Right lobe of liver (tissue), 6 donors: ENCODE measurements around the gene POR. TPM values are rescaled to one million over a fixed set of nuclear protein-coding genes. Genes with fewer than 3 reads are reported as not detected.
A peak's percentile ranks its signal among the peaks of the same experiment; 100 is the strongest.
"Not testable (repeated sequence)": the region's sequence is repeated elsewhere in the genome, so short reads cannot be mapped to it uniquely, and the experiment has no call there.

Experiments used
- ATAC-seq, 4 donors: fragments of 200-7000 bp; cut with Tn5 transposase; one replicate each; pipeline ENCODE4 v1.9.1; 2020; ENCODE audit warnings: mild to moderate bottlenecking in 4 of 4, moderate library complexity in 4 of 4
- DNase-seq, 3 donors: peaks; one replicate each; pipeline ENCODE4 v3.0.0-alpha.2; 2020
- H3K27ac ChIP-seq, 3 donors: fragments of 200-600 bp; one replicate each; pipeline ENCODE4 v1.8.0; 2022
- H3K27me3 ChIP-seq, 2 donors: fragments of 200-600 bp; one replicate each; pipeline ENCODE4 v1.8.0; 2022
- H3K36me3 ChIP-seq, 4 donors: fragments of 200-600 bp; sonication (generic) in 1 of 4; one replicate each; pipeline versions ENCODE4 v1.5.1 to v1.8.0; 2017 to 2022; ENCODE audit warnings: control low read depth in 1 of 4
- H3K4me1 ChIP-seq, 4 donors: fragments of 200-600 bp; sonication (generic) in 1 of 4; one replicate each; pipeline versions ENCODE4 v1.5.1 to v1.8.0; 2017 to 2022; ENCODE audit warnings: control low read depth in 1 of 4
- H3K4me3 ChIP-seq, 3 donors: fragments of 200-600 bp; one replicate each; pipeline ENCODE4 v1.8.0; 2022
- H3K9me3 ChIP-seq, 4 donors: fragments of 200-600 bp; sonication (generic) in 1 of 4; one replicate each; pipeline versions ENCODE4 v1.5.1 to v1.8.0; 2017 to 2022; ENCODE audit warnings: control low read depth in 1 of 4
- POLR2A ChIP-seq: fragments of 450-650 bp; IDR thresholded peaks from one replicate; pipeline ENCODE4 v1.6.1; 2017; ENCODE audit warnings: antibody characterized with exemption, mild to moderate bottlenecking
- WGBS: methylation state at CpG from one replicate; pipeline ENCODE4 v1.1.6; 2018; ENCODE audit warnings: low coverage, low lambda C conversion rate; ENCODE audit not compliant: insufficient coverage; ENCODE audit errors: missing lambda C conversion rate; 5-methylcytosine and 5-hydroxymethylcytosine counted together
- intact Hi-C, 2 donors: fragments of 100-400 bp; cut with DNase I; formaldehyde crosslinking; loops; one replicate each; pipeline versions ENCODE4 v1.11.2 to v1.14.1; 2022
- total RNA-seq, 6 experiments: library from RNA; depleted of rRNA in 2 of 6; stranded (reverse); fragments of >200 nt in 2 of 6; fragmentation: NEBNext Ultra II Directional in 3 of 6; extraction: Animal tissue kit (Norgen Biotek cat#: 25700) in 3 of 6; gene quantifications; one replicate each; pipeline versions ENCODE4 v1.1.0 to v1.2.4, GENCODE V29; 2016 to 2023
- TF ChIP-seq, protein P1 (sequence below), 4 donors: fragments of 200-600 bp in 3 of 4; fragments of 450-650 bp in 1 of 4; IDR thresholded peaks; one replicate each; pipeline versions ENCODE4 v1.5.1 to v1.8.0; 2016 to 2022; ENCODE audit warnings: antibody characterized with exemption in 4 of 4, mild to moderate bottlenecking in 2 of 4
- donor health status: DM: no; HTN: yes; CAD: no.
- donor health status: DM: no; HTN: no; CAD: no.
- donor health status: DM: no; HTN: no; CAD: no.
- donor health status: DM: no; HTN: yes; CAD: no.
- donor health status: DM: no; HTN: yes; CAD: no.

POR gene
- total RNA-seq, 6 experiments from 2014 or later, result 370 to 1,042 (median 725) TPM

DNA sequence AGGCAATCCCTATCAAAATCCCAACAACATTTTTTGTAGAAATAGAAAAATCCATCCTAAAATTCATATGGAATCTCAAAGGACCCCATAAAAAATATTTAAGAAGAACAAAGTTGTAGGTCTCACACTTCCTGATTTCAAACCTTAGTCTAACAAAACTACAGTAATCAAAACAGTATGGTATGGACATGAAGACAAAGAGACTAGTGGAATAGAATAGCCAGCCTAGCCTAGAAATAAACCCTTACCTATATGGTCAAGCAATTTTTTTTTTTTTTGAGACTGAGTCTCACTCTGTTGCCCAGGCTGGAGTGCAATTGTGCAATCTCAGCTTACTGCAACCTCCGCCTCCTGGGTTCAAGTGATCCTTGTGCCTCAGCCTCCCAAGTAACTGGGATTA is 83.1 kb downstream of the POR start:
- ATAC-seq (no peak), DNase-seq (no peak)
- H3K9me3 ChIP-seq, result no peaks in the 10 kb centered on the region
- peaks cover 0 to 16% (median 5%) of the 10 kb centered on the region in 4 donors for H3K4me1 ChIP-seq
- H3K4me3 ChIP-seq, result no peak overlapping the region
- no peak for TF ChIP-seq POLR2A
- intact Hi-C loops, result no loop called here
- 100% methylated on average over 1 of the region's 1 CpG for WGBS
- no peak overlapping the region for H3K27ac ChIP-seq
- peaks cover 0 to 3% (median 0%) of the 10 kb centered on the region in 4 donors for H3K36me3 ChIP-seq
- H3K27me3 ChIP-seq, result no peaks in the 10 kb centered on the region

DNA sequence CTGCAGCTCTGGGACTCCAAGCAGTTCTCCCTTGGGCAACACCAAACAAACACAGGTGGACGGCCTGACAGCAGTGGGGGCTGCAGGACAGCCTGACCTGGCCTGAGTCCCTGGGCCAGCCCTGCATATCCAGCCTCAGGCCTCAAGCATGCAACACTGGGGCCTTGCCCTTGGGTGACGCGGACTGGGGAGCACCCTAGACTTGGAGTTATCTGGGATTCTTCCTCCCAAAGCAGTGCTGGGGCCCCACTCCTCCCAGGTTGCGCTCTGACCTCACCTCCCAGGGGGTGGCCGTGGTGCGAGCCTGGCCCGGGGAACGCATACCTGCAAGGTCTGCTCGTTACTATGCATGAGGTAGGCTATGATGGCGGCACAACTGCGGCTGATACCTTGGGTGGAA is 85.6 kb downstream of the POR start:
- H3K4me3 ChIP-seq, result no peak overlapping the region
- peak in 1 of 4 donors; percentile 20 for ATAC-seq
- no peak overlapping the region for H3K27ac ChIP-seq

DNA sequence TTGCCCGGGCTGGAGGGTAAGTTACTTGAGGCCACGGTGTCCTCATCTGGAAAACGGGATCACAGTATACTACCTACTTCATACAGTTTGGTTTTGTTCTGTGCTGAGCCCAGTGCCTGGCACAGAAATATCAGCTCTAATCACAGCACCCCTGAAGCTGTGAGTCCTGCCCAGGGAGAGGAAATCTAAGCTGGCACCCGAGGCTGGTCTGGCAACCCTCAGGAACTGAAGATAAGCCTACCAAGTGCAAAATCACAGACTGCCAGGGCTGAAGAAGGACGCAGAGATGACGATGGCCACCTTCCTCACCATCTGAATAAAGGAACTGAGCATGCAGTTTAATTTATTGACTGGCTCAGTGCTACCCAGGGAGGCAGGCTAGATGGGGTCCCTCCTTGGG is 87.2 kb downstream of the POR start:
- WGBS, result 90% methylated on average over 6 of the region's 6 CpGs
- TF ChIP-seq, protein P1, sequence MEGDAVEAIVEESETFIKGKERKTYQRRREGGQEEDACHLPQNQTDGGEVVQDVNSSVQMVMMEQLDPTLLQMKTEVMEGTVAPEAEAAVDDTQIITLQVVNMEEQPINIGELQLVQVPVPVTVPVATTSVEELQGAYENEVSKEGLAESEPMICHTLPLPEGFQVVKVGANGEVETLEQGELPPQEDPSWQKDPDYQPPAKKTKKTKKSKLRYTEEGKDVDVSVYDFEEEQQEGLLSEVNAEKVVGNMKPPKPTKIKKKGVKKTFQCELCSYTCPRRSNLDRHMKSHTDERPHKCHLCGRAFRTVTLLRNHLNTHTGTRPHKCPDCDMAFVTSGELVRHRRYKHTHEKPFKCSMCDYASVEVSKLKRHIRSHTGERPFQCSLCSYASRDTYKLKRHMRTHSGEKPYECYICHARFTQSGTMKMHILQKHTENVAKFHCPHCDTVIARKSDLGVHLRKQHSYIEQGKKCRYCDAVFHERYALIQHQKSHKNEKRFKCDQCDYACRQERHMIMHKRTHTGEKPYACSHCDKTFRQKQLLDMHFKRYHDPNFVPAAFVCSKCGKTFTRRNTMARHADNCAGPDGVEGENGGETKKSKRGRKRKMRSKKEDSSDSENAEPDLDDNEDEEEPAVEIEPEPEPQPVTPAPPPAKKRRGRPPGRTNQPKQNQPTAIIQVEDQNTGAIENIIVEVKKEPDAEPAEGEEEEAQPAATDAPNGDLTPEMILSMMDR (IDR thresholded peaks at IDR 0.05), result no peak
- no peak for TF ChIP-seq POLR2A
- no peak for DNase-seq
- no peaks in the 10 kb centered on the region for H3K9me3 ChIP-seq
- ATAC-seq, result no peak
- H3K4me3 ChIP-seq, result no peak overlapping the region
- no peaks in the 10 kb centered on the region for H3K27me3 ChIP-seq
- H3K27ac ChIP-seq, result no peak overlapping the region
- intact Hi-C loops, result no loop called here
- peaks cover 0 to 14% (median 0%) of the 10 kb centered on the region in 4 donors for H3K36me3 ChIP-seq
- no peaks in the 10 kb centered on the region for H3K4me1 ChIP-seq

More for the DNA sequence above, 85.6 kb downstream of the POR start:
- Histone ChIP-seq H3K9me3 (no peaks in the 10 kb centered on the region), H3K4me1 (peaks cover 0 to 3% (median 0%) of the 10 kb centered on the region in 4 donors), H3K27me3 (no peaks in the 10 kb centered on the region), H3K36me3 (peaks cover 0 to 14% (median 0%) of the 10 kb centered on the region in 4 donors)
- no peak for DNase-seq
- TF ChIP-seq POLR2A, result no peak
- TF ChIP-seq, protein P1 (IDR thresholded peaks at IDR 0.05), result no peak
- WGBS, result 60% methylated on average over 1 of the region's 11 CpGs
- intact Hi-C loops, result no loop called here

DNA sequence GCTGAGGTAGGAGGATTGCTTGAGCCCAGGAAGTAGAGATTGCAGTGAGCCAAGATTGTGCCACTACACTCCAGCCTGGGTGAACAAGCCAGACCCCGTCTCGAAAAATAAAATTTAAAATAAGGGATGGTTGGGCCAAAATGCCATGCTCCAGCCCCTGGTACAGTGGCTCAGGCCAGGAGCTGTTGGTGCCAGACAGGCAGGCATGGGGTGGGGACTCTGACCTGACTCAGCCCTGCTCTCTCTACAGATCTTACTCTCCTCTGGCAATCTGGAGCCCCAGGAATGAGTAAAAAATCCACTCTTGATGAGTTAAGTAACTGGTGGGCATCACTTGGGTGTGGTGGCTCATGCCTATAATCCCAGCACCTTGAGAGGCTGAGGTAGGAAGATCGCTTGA is 87.9 kb downstream of the POR start:
- no peak overlapping the region for H3K4me3 ChIP-seq
- H3K4me1 ChIP-seq, result no peaks in the 10 kb centered on the region
- H3K27me3 ChIP-seq, result no peaks in the 10 kb centered on the region
- no peak for ATAC-seq
- DNase-seq, result no peak
- intact Hi-C loops, result no loop called here
- no peaks in the 10 kb centered on the region for H3K9me3 ChIP-seq
- no peak for TF ChIP-seq POLR2A
- TF ChIP-seq, protein P1 (IDR thresholded peaks at IDR 0.05), result no peak
- no peak overlapping the region for H3K27ac ChIP-seq
- 92% methylated on average over 3 of the region's 3 CpGs for WGBS
- peaks cover 0 to 11% (median 0%) of the 10 kb centered on the region in 4 donors for H3K36me3 ChIP-seq

DNA sequence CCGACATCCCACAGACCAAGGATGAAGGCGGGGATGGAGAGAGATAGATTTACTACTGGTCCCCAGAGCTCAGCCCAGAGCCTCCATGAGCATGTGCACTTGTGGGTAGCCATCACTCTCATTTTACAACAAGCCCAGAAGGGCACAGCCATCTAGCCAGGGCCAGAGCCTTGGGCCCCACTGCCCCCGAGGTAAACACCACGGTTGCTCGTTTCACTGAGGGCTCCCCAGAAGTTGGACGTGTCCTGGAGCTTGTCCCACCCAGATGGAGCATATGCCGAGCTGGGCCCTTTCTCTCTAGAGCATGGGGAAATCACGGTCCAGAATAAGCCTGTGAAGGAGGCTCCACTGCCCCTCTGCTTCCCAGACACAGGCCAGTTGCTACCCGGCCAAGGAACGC is 88.4 kb downstream of the POR start:
- no peaks in the 10 kb centered on the region for H3K9me3 ChIP-seq
- ATAC-seq, result no peak
- H3K27me3 ChIP-seq, result no peaks in the 10 kb centered on the region
- DNase-seq, result peak in 1 of 3 donors; percentile 19
- 91% methylated on average over 3 of the region's 10 CpGs for whole genome bisulfite sequencing
- intact Hi-C loops, result no loop called here
- H3K27ac ChIP-seq, result no peak overlapping the region
- TF ChIP-seq, protein P1 (IDR thresholded peaks at IDR 0.05), result no peak
- no peak for TF ChIP-seq POLR2A
- peaks cover 0 to 11% (median 0%) of the 10 kb centered on the region in 4 donors for H3K36me3 ChIP-seq
- no peak overlapping the region for H3K4me3 ChIP-seq
- no peaks in the 10 kb centered on the region for H3K4me1 ChIP-seq

DNA sequence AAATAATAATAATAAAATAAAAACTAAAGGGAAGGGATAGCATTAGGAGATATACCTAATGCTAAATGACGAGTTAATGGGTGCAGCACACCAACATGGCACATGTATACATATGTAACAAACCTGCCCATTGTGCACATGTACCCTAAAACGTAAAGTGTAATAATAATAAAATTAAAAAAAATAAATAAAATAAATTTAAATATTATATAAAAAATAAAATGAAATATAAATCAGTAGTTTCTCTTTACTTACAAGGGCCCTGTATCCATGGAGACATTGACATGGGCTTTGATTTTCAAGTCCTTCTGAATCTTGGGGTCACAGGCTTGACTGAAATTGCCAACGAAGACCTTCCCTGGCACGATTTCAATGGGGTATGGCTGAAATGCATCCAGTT is 90.0 kb downstream of the POR start:
- 91% methylated on average over 3 of the region's 4 CpGs for WGBS

More for the DNA sequence above, 90.0 kb downstream of the POR start:
- intact Hi-C loops, H3K4me3 ChIP-seq, H3K27ac ChIP-seq, H3K4me1 ChIP-seq, ATAC-seq, H3K27me3 ChIP-seq, DNase-seq, H3K9me3 ChIP-seq: not testable (repeated sequence)
- peaks cover 0 to 11% (median 0%) of the 10 kb centered on the region in 4 donors for H3K36me3 ChIP-seq
